ENCODE measurements around the gene PFN3.
"Not testable (repeated sequence)": the region's sequence is repeated elsewhere in the genome, so short reads cannot be mapped to it uniquely, and the experiment has no call there.

PFN3 gene

DNA sequence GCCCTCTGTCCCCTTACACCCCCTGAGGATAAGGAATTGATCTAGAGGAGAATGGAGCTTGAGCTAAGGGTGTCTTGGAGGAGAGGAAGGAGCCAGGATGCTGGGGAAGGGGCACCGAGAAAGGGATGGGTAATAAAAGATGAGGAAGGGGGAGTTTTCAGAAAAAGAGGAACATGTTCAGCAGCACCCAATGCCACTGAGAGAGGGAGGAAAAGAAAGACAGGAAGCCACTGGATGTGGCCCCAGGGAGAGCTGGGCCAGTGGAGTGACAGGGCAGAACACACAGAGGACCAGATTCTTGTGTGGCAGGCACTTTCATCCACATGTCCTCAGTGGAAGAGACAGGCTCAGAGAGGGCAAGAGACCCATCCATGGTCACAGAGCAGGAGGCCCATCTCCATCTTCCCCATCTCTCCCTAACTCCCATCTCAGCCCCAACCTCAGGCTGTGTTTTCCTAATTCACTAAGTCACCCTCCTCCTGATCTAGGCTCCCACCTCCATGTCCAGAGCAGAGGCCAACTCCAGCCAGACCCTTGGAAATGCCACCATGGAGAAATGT is 7.2 kb downstream of the PFN3 start:
- no peak for DNase-seq

- peak; percentile 28 for DNase-seq
These were observed 7.7 kb downstream of the PFN3 start for GRCh38 chr5:177392765-177393164.

DNA sequence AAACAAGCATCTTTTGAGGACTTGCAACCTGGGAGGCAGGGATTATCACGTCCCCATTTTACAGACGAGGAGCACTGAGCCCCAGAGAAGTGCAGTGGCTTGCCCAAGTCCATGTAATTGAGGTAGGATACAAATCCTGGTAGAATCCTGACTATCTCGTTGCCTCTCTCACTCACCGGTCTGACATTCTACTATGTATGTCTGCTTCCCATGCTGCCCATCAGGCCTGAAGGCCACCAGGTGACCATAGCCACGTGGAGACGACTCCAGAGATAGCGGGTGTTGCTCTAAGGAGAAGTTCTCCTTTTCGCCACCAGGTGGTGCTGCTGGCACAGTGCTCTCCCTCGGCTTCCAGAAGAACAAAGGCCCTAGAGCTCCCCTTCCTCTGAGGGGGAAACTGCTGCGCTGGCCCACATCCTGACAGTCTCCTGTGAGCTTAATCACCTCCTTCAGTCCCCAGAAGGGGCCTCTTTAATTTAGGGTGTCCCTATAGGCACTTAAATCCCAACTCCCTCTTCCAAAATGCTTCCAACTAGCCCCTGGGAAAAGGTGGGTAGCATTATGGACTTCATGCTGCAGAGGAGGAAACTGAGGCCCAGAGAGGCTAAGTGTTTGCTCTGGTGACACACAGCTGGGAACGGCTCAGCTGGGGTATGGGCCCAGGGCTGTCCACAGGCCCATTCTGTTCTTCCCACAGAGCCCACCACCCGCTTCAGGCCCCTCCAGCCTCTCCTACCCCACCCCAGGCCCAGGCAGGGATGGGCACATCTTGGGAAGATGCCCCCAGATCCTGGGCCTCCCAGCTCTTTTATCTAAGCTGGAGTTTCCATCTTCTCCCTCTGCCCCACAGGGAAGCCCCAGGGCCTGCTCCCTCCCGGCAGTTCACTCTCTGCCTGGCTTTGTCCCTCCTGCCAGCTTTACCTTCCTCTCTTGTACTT is 9.8 kb downstream of the PFN3 start:
- peak; percentile 81 for DNase-seq

- no peak for DNase-seq
These were observed 11.0 kb downstream of the PFN3 start for GRCh38 chr5:177389241-177390169.

GRCh38 chr5:177388521-177389052 is 11.9 kb downstream of the PFN3 start:
- DNase-seq: no peak

- DNase-seq: no peak
These were observed 13.1 kb downstream of the PFN3 start for GRCh38 chr5:177387405-177387804.

GRCh38 chr5:177386542-177386941 is 13.9 kb downstream of the PFN3 start:
- DNase-seq: no peak

GRCh38 chr5:177385720-177386119 is 14.7 kb downstream of the PFN3 start:
- DNase-seq: no peak

GRCh38 chr5:177384134-177384533 is 16.3 kb downstream of the PFN3 start, which contains the start of gene SLC34A1:
SLC34A1 (plus strand) TSS chr5:177384434; CDS start chr5:177385742, 1,308 bp downstream.
- DNase-seq: no peak

DNA sequence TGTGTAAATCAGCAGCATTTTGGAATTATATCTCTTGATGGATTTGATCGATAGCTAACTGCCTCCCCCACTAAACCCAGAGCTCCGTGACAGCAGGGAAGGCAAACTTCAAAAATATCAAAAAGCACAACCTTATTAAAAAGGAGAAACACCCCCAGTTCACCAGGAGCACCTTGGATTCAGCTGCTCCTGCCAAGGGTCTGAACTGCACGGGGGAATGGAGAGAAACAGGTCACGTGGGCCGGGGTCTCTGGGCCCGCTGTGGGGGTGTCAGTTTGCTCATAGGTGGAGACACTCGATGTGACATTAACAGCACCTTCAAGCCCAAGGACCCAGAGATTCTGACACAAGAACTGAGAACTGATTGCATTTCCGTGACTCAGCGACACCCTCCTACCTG is 17.3 kb downstream of the PFN3 start:
- DNase-seq: no peak

GRCh38 chr5:177382423-177383029 is 17.9 kb downstream of the PFN3 start:
- DNase-seq: no peak

DNA sequence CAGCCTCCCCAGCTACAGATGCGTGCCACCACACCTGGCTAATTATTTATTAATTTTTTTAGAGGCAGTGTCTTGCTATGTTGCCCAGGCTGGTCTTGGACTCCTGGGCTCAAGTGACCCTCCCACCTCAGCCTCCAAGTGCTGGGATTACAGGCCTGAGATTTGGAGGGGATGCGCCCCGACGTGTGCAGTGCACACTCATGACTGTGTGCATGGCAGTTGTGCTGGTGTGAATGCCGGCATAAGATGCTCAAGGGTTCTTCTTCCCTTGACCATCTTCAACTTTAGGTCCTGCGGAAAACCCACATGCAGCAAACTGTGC is 19.7 kb downstream of the PFN3 start:
- no peak for DNase-seq

DNA sequence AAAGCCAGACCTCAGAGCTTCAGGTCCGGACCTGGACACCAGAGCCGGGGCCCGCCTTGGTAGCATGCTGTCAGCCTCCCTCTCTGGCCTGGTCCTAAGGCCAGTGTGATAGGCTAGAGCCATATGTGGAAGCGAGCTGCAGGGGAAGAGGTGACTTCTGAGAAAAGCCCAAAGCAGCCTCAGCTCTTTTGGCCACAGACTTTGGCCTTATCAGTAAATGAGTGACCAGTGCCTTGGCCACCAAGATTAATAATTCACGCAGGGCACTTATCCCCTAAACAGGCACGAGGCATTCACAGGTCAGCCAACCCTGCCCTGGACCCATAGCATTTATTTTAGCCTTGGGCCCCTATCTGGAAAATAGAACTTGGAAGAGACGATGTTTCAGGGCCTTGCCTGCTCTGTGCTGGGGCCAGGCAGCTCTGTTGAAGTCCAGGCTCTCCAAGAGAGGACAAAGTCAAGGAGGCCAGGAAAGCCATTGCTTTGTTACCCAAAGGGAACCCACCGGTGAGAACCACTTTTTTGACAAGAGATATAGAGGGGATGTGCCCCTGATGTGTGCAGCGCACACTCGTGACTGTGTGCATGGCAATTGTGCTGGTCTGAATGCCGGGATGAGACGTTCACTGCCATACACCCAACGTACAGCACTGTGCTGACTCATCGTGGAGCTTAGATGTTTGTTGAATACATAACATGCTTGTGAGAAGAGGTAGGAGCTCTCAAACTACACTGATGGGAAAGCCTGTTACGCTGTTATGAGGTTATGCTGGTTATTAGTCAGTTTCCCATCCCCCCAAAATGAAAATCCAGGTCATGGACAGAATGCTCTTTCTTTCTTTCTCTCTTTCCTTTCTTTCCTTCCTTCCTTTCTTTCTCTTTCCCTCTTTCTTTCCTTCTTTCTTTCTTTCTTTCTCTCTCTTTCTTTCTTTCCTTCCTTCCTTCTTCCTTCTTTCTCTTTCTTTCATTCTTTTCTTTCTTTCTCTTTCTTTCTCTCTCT is 21.3 kb downstream of the PFN3 start:
- no peak for DNase-seq

DNA sequence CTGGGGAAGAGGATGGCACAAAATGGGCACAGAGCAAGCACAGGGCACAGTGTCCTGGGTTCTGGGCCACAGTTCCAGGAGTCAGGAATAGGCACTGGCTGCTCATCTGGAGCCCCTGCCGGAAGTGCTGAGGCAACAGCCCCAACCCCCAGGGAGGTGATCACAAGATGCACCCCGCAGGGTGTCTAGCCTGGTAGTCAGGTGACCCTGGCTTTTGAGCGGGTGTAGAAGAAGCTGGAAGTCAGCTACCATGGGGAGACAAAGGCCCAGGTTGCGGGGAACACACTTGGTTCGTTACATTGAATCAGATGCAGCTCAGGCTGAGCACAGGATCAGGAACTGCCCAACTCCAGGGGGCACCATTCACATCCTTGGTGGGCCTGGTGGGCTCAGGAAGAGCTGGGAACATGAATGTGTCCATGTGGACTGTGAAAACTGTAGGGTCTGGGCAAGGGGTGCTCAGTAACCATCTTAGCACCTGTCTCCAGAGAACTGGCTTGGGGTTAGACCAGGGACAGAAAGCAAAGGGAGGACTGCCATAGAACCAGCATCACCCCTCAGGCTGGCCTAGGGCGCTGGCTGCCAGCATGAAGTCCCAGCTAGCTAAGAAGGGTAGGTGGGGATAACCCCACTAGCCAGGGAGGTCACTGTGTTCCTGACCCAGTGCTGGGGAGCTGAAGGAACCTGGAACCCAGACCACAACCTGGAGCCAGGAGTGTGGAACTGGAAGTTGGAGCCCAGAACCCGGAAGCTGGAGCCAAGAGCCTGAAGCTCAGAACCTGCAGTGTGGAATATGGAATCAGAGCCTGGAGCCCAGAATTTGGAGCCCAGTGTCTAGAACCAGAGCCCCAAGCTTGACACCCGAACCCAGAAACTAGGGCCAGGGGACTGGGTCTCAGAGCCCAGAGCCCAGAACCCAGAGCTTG is 22.3 kb downstream of the PFN3 start:
- DNase-seq: no peak

GRCh38 chr5:177376107-177376506 is 24.4 kb downstream of the PFN3 start:
- DNase-seq: no peak

DNA sequence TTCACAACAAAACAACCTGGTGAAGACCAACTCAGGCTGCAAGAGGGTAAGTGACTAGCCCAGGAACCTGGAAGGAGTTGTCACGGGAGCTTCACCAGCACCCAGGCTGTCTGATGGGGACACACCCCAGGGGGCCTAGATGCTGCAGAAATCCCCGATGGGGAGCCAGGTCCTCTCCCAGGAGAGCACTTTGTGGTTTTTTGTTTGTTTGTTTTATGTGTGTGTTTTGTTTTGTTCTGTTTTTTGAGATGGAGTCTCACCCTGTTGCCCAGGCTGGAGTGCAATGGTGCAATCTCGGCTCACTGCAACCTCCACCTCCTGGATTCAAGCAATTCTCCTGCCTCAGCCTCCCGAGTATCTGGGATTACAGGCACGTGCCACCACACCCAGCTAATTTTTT is 24.9 kb downstream of the PFN3 start:
- not testable (repeated sequence) for DNase-seq

- no peak for DNase-seq
These were observed 26.2 kb downstream of the PFN3 start for GRCh38 chr5:177374211-177374610.

- DNase-seq: no peak
These were observed 26.7 kb downstream of the PFN3 start for GRCh38 chr5:177373806-177374205.

DNA sequence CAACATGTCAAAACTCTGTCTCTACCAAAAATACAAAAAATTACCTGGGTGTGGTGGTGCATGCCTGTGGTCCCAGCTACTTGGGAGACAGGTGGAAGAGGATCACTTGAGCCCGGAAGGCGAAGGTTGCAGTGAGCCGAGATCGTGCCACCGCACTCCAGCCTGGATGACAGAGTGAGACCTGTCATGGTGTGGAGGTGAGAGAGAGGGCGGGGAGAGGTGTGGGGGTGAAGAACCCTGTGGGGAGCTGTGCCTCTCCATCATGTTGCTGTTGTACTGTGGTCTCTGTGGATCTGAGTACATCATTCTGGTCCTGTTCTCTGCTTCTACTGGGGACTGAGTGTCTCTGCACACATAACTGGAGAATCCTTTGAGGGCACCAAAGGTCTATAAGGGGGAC is 27.6 kb downstream of the PFN3 start:
- no peak for DNase-seq
